Naive thymus-derived CD4-positive, alpha-beta T cell (primary cell): Measurements from ENCODE around the gene PTPRT. TPM values are rescaled to one million over a fixed set of nuclear protein-coding genes. Genes with fewer than 3 reads are reported as not detected.
"Not testable (repeated sequence)": the region's sequence is repeated elsewhere in the genome, so short reads cannot be mapped to it uniquely, and the experiment has no call there.

Source experiments
- ATAC-seq: fragments of 150-1000 bp; cut with Tn5 transposase; 2 replicates; pipeline ENCODE4 v1.10.0; 2021; ENCODE audit warnings: mild to moderate bottlenecking, moderate library complexity
- CTCF ChIA-PET: fragments of 350-600 bp; sonication (Branson Sonifier 250); formaldehyde crosslinking; loops from one replicate; lab custom pipeline; 2021; ENCODE audit warnings: antibody characterized with exemption; lab: Charles Lee
- POLR2A ChIA-PET: fragments of 350-600 bp; sonication (Branson Sonifier 250); formaldehyde crosslinking; loops from one replicate; lab custom pipeline; 2021; ENCODE audit warnings: antibody characterized with exemption, inconsistent platforms; lab: Charles Lee
- DNase-seq, 9 donors: peaks; one replicate each; pipeline versions ENCODE4 v3.0.0 to v3.0.0-alpha.2; 2020 to 2022; ENCODE audit warnings: mixed read lengths in 1 of 9
- H3K27ac ChIP-seq: one replicate; pipeline ENCODE4 v1.7.0; 2013; ENCODE audit warnings: mild to moderate bottlenecking, low read depth, low read length, moderate library complexity
- H3K27me3 ChIP-seq, 2 donors: one replicate each; pipeline ENCODE4 v1.7.0; 2013; ENCODE audit warnings: low read length in 2 of 2, mild to moderate bottlenecking in 2 of 2, moderate library complexity in 2 of 2; ENCODE audit not compliant: control insufficient read depth in 2 of 2, insufficient read depth in 2 of 2
- H3K36me3 ChIP-seq, 3 experiments: 1 replicate in 2 of 3; 2 replicates in 1 of 3; pipeline ENCODE4 v1.7.0; 2013; ENCODE audit warnings: low read length in 3 of 3, mild to moderate bottlenecking in 3 of 3, moderate library complexity in 1 of 3; ENCODE audit not compliant: insufficient read depth in 3 of 3, control insufficient read depth in 2 of 3
- H3K4me1 ChIP-seq, 2 donors: one replicate each; pipeline ENCODE4 v1.7.0; 2013; ENCODE audit warnings: low read length in 2 of 2, mild to moderate bottlenecking in 2 of 2, moderate library complexity in 1 of 2; ENCODE audit not compliant: control insufficient read depth in 2 of 2, insufficient read depth in 2 of 2
- H3K4me3 ChIP-seq: 2 replicates; pipeline ENCODE4 v1.7.0; 2013; ENCODE audit warnings: mild to moderate bottlenecking, low read length
- H3K9me3 ChIP-seq, 3 experiments: 1 replicate in 2 of 3; 2 replicates in 1 of 3; pipeline ENCODE4 v1.7.0; 2013; ENCODE audit warnings: low read length in 3 of 3; ENCODE audit not compliant: control insufficient read depth in 2 of 3
- H3K27ac Mint-ChIP-seq, 9 donors: one replicate each; pipeline ENCODE4 v1.8.0; 2020 to 2022; ENCODE audit warnings: mixed read lengths in 9 of 9, mild to moderate bottlenecking in 8 of 9, moderate library complexity in 5 of 9, inconsistent platforms in 2 of 9
- H3K27me3 Mint-ChIP-seq, 5 donors: one replicate each; pipeline ENCODE4 v1.8.0; 2021 to 2022; ENCODE audit warnings: mixed read lengths in 5 of 5, mild to moderate bottlenecking in 1 of 5
- H3K36me3 Mint-ChIP-seq, 5 donors: one replicate each; pipeline ENCODE4 v1.8.0; 2020 to 2022; ENCODE audit warnings: mixed read lengths in 5 of 5, mild to moderate bottlenecking in 3 of 5, inconsistent platforms in 1 of 5
- H3K4me1 Mint-ChIP-seq, 7 donors: one replicate each; pipeline ENCODE4 v1.8.0; 2020 to 2022; ENCODE audit warnings: mixed read lengths in 7 of 7, mild to moderate bottlenecking in 3 of 7, inconsistent platforms in 1 of 7
- H3K4me3 Mint-ChIP-seq, 10 donors: one replicate each; pipeline ENCODE4 v1.8.0; 2020 to 2022; ENCODE audit warnings: mild to moderate bottlenecking in 10 of 10, mixed read lengths in 10 of 10, moderate library complexity in 6 of 10, inconsistent platforms in 2 of 10
- H3K9me3 Mint-ChIP-seq, 11 donors: one replicate each; pipeline ENCODE4 v1.8.0; 2020 to 2022; ENCODE audit warnings: mixed read lengths in 11 of 11, mild to moderate bottlenecking in 4 of 11, inconsistent platforms in 1 of 11, moderate library complexity in 1 of 11
- intact Hi-C, 2 donors: fragments of 100-400 bp; cut with micrococcal nuclease; formaldehyde crosslinking; loops; one replicate each; pipeline ENCODE4 v1.15.1; 2023
- polyA plus RNA-seq, 2 donors: library from polyadenylated mRNA; unstranded; fragments of 300-500 nt; fragmentation: Illumina TruSeq; gene quantifications; one replicate each; pipeline ENCODE4 v1.2.3, GENCODE V29; 2021
- total RNA-seq, 6 experiments: library from RNA in 5 of 6; stranded (reverse) in 5 of 6; gene quantifications; 1 replicate in 5 of 6; 2 replicates in 1 of 6; pipeline ENCODE4 v1.2.3 and lab custom pipeline; 2021 to 2026

The PTPRT gene
- total and polyA plus RNA-seq, 7 experiments from 2014 or later = not detected

DNA sequence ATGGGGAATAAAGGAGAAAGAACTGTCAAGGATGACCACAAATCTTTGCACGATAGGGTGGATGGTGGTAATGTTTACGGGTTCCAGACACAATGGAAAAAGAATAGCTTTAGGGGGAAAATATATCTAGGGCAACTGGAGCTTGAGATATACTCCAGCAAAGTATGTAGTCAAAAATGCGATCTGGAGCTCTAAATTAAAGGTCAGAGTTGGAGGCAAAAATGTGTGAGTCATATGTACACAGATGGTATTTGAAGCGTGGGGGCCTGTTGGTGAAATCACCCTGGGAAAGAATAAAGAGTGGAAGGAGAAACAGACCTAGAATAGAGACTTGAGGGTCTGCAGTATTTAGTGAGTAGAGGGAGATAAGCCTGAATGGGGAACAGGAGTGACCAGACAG, 937.6 kb downstream of the PTPRT start:
- Mint-ChIP-seq H3K4me1 (no peaks in the 10 kb centered on the region), H3K4me3 (no peak overlapping the region), H3K36me3 (no peaks in the 10 kb centered on the region), H3K27ac (no peak overlapping the region), H3K27me3 (peaks cover 0 to 16% (median 0%) of the 10 kb centered on the region in 5 donors), H3K9me3 (peaks cover 2 to 25% (median 6%) of the 10 kb centered on the region in 11 donors)
- intact Hi-C loops = no loop called here
- DNase-seq (no peak), ATAC-seq (no peak)
- Histone ChIP-seq H3K27me3 (no peaks in the 10 kb centered on the region), H3K36me3 (no peaks in the 10 kb centered on the region), H3K4me1 (no peaks in the 10 kb centered on the region), H3K4me3 (no peak overlapping the region), H3K9me3 (no peaks in the 10 kb centered on the region), H3K27ac (no peak overlapping the region)
- ChIA-PET CTCF (no interaction called here), POLR2A (no interaction called here)

DNA sequence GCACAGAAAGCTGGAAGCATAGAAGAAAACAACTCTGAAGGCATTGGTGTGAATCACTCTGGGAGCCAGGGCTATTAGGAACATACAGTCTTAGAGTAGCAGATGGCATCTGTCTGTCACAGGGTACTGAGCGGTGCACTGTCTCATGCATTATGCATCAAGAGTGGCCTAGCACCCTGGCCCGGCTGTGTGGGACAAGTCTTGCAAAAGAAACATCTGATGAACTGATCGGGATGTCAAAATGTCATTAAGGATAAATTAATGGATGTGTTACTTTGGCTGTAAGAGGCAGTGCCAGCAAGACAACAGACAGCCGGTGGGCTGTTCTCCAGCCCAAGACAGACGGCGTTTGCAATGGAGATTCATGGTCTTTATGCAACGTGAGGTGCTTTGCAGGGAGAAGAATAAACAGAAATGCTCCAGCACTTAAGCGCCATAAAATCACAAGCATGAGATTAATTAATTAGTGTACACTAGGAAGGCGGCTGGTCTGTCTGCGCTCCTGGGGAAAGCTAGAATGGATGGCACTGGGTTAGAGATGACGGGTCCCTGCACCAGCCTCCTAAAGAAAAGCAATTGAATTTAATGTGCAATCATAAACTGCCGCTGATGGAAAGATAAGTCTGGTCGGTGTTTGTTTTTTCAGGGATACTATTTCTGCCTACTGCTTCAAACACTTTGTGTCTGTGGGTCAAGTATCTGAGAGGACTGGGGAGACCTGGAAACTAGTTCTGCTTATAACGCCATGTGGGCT, 970.9 kb downstream of the PTPRT start:
- DNase-seq = no peak
- POLR2A ChIA-PET = no interaction called here

DNA sequence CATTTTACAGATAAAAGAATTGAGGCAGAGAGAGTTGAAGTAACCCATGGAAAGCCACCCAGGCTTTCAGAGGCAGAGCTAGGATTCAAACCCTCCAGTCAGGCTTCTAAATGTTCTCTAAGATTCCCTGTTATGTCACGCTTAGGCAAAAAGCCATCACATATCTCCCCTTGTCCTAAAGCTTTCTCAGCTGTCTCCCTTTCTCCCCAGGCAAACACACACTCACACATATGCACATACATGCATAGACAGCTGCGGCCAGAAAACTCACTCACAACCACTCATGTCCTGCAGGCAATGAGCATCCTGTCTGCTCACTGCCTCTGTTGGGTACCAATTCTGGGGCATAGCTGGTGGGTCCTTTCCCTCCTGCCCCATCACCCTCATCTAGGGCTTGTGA, 975.6 kb downstream of the PTPRT start:
- Histone ChIP-seq H3K4me3 (no peak overlapping the region), H3K9me3 (no peaks in the 10 kb centered on the region), H3K27ac (no peak overlapping the region), H3K4me1 (no peaks in the 10 kb centered on the region), H3K27me3 (no peaks in the 10 kb centered on the region), H3K36me3 (no peaks in the 10 kb centered on the region)
- Mint-ChIP-seq H3K27ac (no peak overlapping the region), H3K4me3 (no peak overlapping the region), H3K36me3 (peaks cover 0 to 4% (median 0%) of the 10 kb centered on the region in 5 donors), H3K4me1 (no peaks in the 10 kb centered on the region), H3K9me3 (peaks cover 0 to 14% (median 6%) of the 10 kb centered on the region in 11 donors), H3K27me3 (no peaks in the 10 kb centered on the region)
- ChIA-PET CTCF (no interaction called here), POLR2A (no interaction called here)
- intact Hi-C loops = no loop called here
- no peak for ATAC-seq
- DNase-seq = no peak

More for the DNA sequence above, 970.9 kb downstream of the PTPRT start:
- Histone ChIP-seq H3K27me3 (no peaks in the 10 kb centered on the region), H3K9me3 (no peaks in the 10 kb centered on the region), H3K27ac (no peak overlapping the region), H3K36me3 (no peaks in the 10 kb centered on the region), H3K4me3 (no peak overlapping the region), H3K4me1 (no peaks in the 10 kb centered on the region)
- intact Hi-C loops = no loop called here
- CTCF ChIA-PET = no interaction called here
- Mint-ChIP-seq H3K4me1 (no peaks in the 10 kb centered on the region), H3K4me3 (no peak overlapping the region), H3K9me3 (peaks cover 0 to 12% (median 6%) of the 10 kb centered on the region in 11 donors), H3K27me3 (no peaks in the 10 kb centered on the region), H3K36me3 (peaks cover 0 to 4% (median 0%) of the 10 kb centered on the region in 5 donors), H3K27ac (no peak overlapping the region)
- no peak for ATAC-seq

DNA sequence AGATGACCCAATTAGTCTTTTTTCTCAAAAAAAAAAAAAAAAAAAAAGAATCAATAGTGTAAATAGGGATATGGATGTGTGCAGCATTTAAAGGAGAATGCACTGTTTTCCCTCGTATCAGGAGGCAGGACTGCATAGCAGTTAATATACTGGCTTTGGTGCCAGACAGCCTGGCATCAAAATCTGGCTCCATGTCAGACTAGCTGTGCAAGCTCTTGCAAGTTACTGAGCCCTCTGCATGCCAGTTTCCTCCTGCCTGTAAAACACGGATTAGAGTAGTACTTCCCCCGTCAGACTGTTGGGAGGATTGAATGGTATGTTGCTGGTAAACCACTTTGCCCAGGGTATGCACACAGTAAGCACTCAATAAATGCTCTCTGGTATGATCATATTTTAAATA, 977.3 kb downstream of the PTPRT start:
- Mint-ChIP-seq H3K36me3 (peaks cover 0 to 4% (median 0%) of the 10 kb centered on the region in 5 donors), H3K9me3 (peaks cover 0 to 12% (median 6%) of the 10 kb centered on the region in 11 donors), H3K27me3 (no peaks in the 10 kb centered on the region), H3K4me1 (no peaks in the 10 kb centered on the region), H3K27ac (no peak overlapping the region), H3K4me3 (no peak overlapping the region)
- H3K4me1 ChIP-seq = no peaks in the 10 kb centered on the region
- H3K27ac ChIP-seq = no peak overlapping the region
- no peaks in the 10 kb centered on the region for H3K36me3 ChIP-seq
- ChIA-PET CTCF (no interaction called here), POLR2A (no interaction called here)
- H3K27me3 ChIP-seq = no peaks in the 10 kb centered on the region
- no peak for ATAC-seq
- H3K4me3 ChIP-seq = no peak overlapping the region
- no peak for DNase-seq
- intact Hi-C loops = no loop called here
- no peaks in the 10 kb centered on the region for H3K9me3 ChIP-seq

DNA sequence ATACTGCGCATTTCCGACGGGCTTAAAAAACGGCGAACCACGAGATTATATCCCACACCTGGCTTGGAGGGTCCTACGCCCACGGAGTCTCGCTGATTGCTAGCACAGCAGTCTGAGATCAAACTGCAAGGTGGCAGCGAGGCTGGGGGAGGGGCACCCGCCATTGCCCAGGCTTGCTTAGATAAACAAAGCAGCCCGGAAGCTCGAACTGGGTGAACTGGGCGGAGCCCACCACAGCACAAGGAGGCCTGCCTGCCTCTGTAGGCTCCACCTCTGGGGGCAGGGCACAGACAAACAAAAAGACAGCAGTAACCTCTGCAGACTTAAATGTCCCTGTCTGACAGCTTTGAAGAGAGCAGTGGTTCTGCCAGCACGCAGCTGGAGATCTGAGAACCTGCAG, 983.1 kb downstream of the PTPRT start:
- H3K36me3 ChIP-seq, CTCF ChIA-PET, H3K36me3 Mint-ChIP-seq, intact Hi-C loops, H3K4me1 ChIP-seq, H3K4me3 ChIP-seq, H3K4me3 Mint-ChIP-seq, H3K27ac ChIP-seq, H3K4me1 Mint-ChIP-seq, H3K27me3 ChIP-seq, H3K27ac Mint-ChIP-seq, H3K27me3 Mint-ChIP-seq, POLR2A ChIA-PET, ATAC-seq, H3K9me3 ChIP-seq, DNase-seq: not testable (repeated sequence)
- H3K9me3 Mint-ChIP-seq = peaks cover 0 to 15% (median 5%) of the 10 kb centered on the region in 11 donors

DNA sequence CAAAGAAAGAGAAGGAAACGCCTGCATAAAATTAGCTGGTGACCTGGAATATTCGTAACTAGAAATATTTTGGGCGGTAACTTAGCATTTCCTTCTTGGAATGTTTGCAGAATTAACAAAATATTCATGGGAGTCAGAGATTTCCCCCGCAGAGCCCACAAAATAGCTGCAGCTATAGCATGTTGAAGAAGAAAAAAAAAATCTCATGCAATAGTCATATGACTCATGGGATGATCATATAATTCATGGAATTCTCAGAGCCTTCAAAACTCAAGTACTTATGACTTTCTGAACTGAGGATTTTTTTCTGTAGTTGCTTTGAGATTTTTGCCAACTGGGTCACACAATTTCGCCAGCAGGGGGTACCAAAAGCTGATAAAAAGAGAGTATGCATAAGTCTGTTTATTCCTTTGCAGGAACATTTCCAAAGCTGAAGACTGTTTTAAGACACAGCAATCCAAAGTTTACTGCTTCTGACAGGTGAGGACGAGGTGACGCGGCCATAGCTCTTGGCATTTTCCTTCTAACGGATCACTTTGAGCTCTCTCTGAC, 985.5 kb downstream of the PTPRT start:
- H3K27ac Mint-ChIP-seq = no peak overlapping the region
- peaks cover 0 to 8% (median 0%) of the 10 kb centered on the region in 5 donors for H3K27me3 Mint-ChIP-seq
- H3K4me3 ChIP-seq = no peak overlapping the region
- CTCF ChIA-PET = no interaction called here
- H3K9me3 ChIP-seq = no peaks in the 10 kb centered on the region
- H3K27me3 ChIP-seq = no peaks in the 10 kb centered on the region
- intact Hi-C loops = no loop called here
- no peaks in the 10 kb centered on the region for H3K4me1 Mint-ChIP-seq
- no peaks in the 10 kb centered on the region for H3K36me3 Mint-ChIP-seq
- H3K4me3 Mint-ChIP-seq = no peak overlapping the region
- peaks cover 0 to 15% (median 5%) of the 10 kb centered on the region in 11 donors for H3K9me3 Mint-ChIP-seq
- no peaks in the 10 kb centered on the region for H3K4me1 ChIP-seq
- DNase-seq (no peak), ATAC-seq (no peak)
- H3K36me3 ChIP-seq = no peaks in the 10 kb centered on the region
- no peak overlapping the region for H3K27ac ChIP-seq
- POLR2A ChIA-PET = no interaction called here

DNA sequence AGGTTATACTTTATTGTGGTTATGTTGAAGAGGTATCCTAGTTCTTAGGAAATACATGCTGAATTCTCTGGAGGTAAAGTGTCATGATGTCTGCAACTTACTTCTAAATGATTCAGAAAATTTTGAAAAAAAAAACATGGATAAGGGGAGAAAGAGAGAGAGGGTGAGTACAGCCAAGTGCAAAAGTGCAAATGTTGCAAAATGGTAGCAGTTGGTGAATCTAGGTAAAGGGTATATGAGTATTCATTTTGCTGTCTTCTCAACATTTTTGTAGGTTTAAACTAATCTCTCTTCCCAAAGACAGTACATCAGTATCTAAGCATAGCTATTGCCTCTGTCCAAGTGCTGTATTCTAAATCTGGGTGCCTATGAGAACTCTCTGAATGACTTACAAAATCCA, 992.1 kb downstream of the PTPRT start:
- H3K9me3 Mint-ChIP-seq = peaks cover 0 to 7% (median 0%) of the 10 kb centered on the region in 11 donors
- no peaks in the 10 kb centered on the region for H3K4me1 Mint-ChIP-seq
- no peak for DNase-seq
- intact Hi-C loops = no loop called here
- POLR2A ChIA-PET = no interaction called here
- no peak overlapping the region for H3K4me3 ChIP-seq
- H3K36me3 Mint-ChIP-seq = no peaks in the 10 kb centered on the region
- H3K27me3 ChIP-seq = no peaks in the 10 kb centered on the region
- no peak overlapping the region for H3K4me3 Mint-ChIP-seq
- H3K4me1 ChIP-seq = no peaks in the 10 kb centered on the region
- no peaks in the 10 kb centered on the region for H3K36me3 ChIP-seq
- CTCF ChIA-PET = no interaction called here
- H3K27me3 Mint-ChIP-seq = peaks cover 0 to 4% (median 0%) of the 10 kb centered on the region in 5 donors
- H3K27ac ChIP-seq = no peak overlapping the region
- no peak overlapping the region for H3K27ac Mint-ChIP-seq
- no peaks in the 10 kb centered on the region for H3K9me3 ChIP-seq
- no peak for ATAC-seq
